Lower lobe of right lung (tissue), 2 donors: Measurements from ENCODE around the gene CORO2B. TPM values are rescaled to one million over a fixed set of nuclear protein-coding genes. Genes with fewer than 3 reads are reported as not detected.

Source experiments
- ATAC-seq, 2 donors: fragments of 200-7000 bp; cut with Tn5 transposase; one replicate each; pipeline ENCODE4 v1.9.1; 2020 to 2022; ENCODE audit warnings: mild to moderate bottlenecking in 2 of 2, moderate library complexity in 2 of 2
- DNase-seq: peaks from one replicate; pipeline ENCODE4 v3.0.0-alpha.2; 2020
- H3K27ac ChIP-seq: fragments of 200-600 bp; one replicate; pipeline ENCODE4 v1.8.0; 2022
- H3K27me3 ChIP-seq: fragments of 200-600 bp; one replicate; pipeline ENCODE4 v1.8.0; 2022; ENCODE audit warnings: low read depth
- H3K36me3 ChIP-seq: fragments of 200-600 bp; one replicate; pipeline ENCODE4 v1.8.0; 2022; ENCODE audit warnings: mild to moderate bottlenecking
- H3K4me1 ChIP-seq: fragments of 200-600 bp; one replicate; pipeline ENCODE4 v1.8.0; 2022
- H3K4me3 ChIP-seq: fragments of 200-600 bp; one replicate; pipeline ENCODE4 v1.8.0; 2022; ENCODE audit warnings: mild to moderate bottlenecking
- H3K9me3 ChIP-seq: fragments of 200-600 bp; one replicate; pipeline ENCODE4 v1.8.0; 2022
- intact Hi-C: fragments of 100-400 bp; cut with DNase I; formaldehyde crosslinking; loops from one replicate; pipeline ENCODE4 v1.11.0; 2022
- total RNA-seq: library from RNA; stranded (reverse); fragmentation: NEBNext Ultra II Directional; extraction: Animal tissue kit (Norgen Biotek cat#: 25700); gene quantifications from one replicate; pipeline ENCODE4 v1.2.1, GENCODE V29; 2021
- TF ChIP-seq, protein P1 (sequence below): fragments of 200-600 bp; IDR thresholded peaks from one replicate; pipeline ENCODE4 v1.8.0; 2022; ENCODE audit warnings: antibody characterized with exemption, mild to moderate bottlenecking
- donor health status: DM: no; HTN: yes; CAD: no; lungs with severe emphysema.

CORO2B gene
- total RNA-seq, 1 donor from 2014 or later: 6.8 TPM

DNA sequence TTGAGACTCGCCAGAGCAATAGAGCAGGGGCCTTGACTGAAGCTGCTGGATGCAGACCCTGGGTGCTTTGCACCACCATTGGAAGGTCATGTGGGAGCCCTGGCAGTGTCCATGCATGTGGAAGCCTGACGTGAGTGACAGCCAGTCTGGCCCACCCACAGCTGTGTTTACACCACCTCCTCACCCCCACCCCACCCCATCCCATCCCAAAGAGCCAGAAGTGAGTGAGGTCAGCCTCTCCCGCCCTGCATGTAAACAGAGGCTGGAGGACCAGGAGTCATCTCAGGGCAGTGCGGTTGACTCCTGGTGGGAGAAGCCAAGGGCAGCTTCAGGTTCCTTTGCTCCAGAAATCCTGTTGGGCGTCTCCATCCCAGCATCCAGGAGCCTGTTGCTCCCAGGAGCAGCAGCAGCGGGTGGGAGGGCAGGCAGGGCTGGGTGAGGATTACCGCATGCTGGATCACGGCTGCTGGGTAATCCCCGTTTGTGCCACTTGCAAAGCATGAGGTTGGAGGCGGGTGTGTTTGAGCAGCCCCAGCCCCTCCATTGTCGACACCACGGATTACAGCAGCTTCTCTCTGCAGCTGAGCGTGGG lies 44.6 kb downstream of the CORO2B start:
- peak in 1 of 2 donors; percentile 18 for ATAC-seq
- Histone ChIP-seq H3K9me3 (no peaks in the 10 kb centered on the region), H3K27me3 (no peaks in the 10 kb centered on the region), H3K27ac (no peak overlapping the region), H3K36me3 (no peaks in the 10 kb centered on the region), H3K4me1 (peaks cover 24% of the 10 kb centered on the region), H3K4me3 (no peak overlapping the region)
- intact Hi-C loops: no loop called here
- TF ChIP-seq, protein P1, sequence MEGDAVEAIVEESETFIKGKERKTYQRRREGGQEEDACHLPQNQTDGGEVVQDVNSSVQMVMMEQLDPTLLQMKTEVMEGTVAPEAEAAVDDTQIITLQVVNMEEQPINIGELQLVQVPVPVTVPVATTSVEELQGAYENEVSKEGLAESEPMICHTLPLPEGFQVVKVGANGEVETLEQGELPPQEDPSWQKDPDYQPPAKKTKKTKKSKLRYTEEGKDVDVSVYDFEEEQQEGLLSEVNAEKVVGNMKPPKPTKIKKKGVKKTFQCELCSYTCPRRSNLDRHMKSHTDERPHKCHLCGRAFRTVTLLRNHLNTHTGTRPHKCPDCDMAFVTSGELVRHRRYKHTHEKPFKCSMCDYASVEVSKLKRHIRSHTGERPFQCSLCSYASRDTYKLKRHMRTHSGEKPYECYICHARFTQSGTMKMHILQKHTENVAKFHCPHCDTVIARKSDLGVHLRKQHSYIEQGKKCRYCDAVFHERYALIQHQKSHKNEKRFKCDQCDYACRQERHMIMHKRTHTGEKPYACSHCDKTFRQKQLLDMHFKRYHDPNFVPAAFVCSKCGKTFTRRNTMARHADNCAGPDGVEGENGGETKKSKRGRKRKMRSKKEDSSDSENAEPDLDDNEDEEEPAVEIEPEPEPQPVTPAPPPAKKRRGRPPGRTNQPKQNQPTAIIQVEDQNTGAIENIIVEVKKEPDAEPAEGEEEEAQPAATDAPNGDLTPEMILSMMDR: no peak
- DNase-seq: no peak

DNA sequence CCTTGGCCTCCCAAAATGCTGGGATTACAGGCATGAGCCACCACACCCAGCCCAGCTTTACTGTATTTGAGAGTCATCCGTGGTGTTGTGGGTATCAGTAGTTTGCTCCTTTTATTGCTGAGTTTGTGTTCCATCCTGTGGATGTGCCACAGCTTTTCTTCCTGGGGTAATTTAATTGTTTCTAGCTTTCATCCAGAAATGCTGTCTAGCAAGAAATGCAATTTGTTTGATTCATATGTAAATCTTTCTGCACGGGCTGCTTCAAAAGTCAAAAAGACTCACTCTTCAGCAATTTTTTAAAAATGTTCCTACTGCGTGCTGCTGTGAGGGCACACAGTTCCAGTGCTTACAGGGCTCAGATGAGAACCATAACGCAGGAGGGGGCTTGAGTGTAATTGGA lies 47.1 kb downstream of the CORO2B start:
- H3K4me3 ChIP-seq: no peak overlapping the region
- intact Hi-C loops: no loop called here
- DNase-seq (no peak), ATAC-seq (no peak)
- H3K4me1 ChIP-seq: peaks cover 13% of the 10 kb centered on the region
- H3K9me3 ChIP-seq: no peaks in the 10 kb centered on the region
- no peaks in the 10 kb centered on the region for H3K27me3 ChIP-seq
- H3K36me3 ChIP-seq: no peaks in the 10 kb centered on the region
- TF ChIP-seq, protein P1: no peak
- no peak overlapping the region for H3K27ac ChIP-seq

DNA sequence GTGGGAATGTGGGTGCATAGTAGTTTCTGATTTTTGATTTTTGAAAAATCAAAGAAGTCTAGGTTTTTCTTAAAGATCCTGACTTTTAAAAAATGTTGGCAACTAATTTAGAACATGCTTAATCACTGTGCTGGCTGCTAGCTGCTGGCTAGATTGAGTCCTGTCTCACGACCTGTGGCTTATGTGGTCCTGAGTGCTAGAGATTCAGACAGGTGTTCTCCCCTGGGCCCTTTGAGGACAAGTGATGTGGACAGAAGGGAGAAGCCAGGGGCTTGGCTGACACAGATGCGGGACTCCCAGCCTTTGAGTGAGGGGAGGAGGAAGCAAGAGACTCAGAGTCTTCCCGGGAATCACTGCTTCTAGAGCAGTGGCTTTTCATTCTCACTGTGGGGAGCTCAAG lies 47.5 kb downstream of the CORO2B start:
- Histone ChIP-seq H3K27me3 (no peaks in the 10 kb centered on the region), H3K4me1 (peaks cover 9% of the 10 kb centered on the region), H3K9me3 (no peaks in the 10 kb centered on the region), H3K36me3 (no peaks in the 10 kb centered on the region), H3K4me3 (no peak overlapping the region), H3K27ac (no peak overlapping the region)
- no peak for DNase-seq
- ATAC-seq: no peak
- TF ChIP-seq, protein P1: no peak
- intact Hi-C loops: no loop called here

DNA sequence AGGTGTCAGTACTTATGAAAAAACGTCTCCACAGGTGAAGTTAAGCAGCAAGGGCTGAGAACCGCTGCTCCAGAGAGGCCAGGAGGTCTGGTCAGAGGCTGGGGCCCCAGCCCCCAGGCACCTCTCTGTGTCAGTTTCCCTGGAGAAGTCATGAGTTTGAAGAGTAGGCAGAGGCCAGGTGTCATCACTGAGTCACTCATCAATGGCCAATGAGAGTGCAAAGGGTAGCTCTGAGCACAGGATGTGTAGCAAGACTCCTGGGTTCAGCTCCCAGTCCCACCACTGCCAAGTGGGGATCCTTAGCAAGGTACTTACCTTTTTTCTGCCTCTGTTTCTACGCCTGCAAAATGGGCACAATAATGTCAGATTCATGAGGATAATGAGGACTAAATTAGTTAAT lies 47.9 kb downstream of the CORO2B start:
- intact Hi-C loops: no loop called here
- no peak for ATAC-seq

DNA sequence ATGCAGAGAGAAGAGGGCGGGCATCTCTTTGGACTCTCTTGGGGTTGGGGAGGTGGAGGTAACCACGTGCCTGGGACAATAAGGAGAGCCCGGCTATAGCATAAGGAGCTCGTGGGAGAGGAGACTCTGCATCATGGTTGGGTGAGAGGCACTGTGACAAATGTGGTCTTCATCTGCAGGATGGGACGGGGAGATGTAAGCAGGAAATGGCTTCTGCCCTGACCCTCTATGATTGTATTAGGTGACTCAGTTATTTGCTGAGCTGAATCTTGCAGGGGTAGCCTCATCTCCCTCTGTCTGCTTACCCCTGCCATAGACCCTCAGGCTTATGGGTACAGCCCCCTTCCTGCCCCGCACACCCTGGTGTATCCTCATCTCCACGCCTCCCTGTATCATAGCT lies 48.7 kb downstream of the CORO2B start:
- no peak overlapping the region for H3K27ac ChIP-seq
- no peak overlapping the region for H3K4me3 ChIP-seq
- H3K4me1 ChIP-seq: peaks cover 8% of the 10 kb centered on the region
- TF ChIP-seq, protein P1: no peak
- H3K9me3 ChIP-seq: no peaks in the 10 kb centered on the region
- H3K36me3 ChIP-seq: no peaks in the 10 kb centered on the region
- DNase-seq (no peak), ATAC-seq (no peak)
- intact Hi-C loops: no loop called here
- no peaks in the 10 kb centered on the region for H3K27me3 ChIP-seq

More for the DNA sequence above, 47.9 kb downstream of the CORO2B start:
- DNase-seq: no peak
- TF ChIP-seq, protein P1: no peak
- no peaks in the 10 kb centered on the region for H3K27me3 ChIP-seq
- no peak overlapping the region for H3K27ac ChIP-seq
- H3K36me3 ChIP-seq: no peaks in the 10 kb centered on the region
- no peaks in the 10 kb centered on the region for H3K9me3 ChIP-seq
- peaks cover 7% of the 10 kb centered on the region for H3K4me1 ChIP-seq
- no peak overlapping the region for H3K4me3 ChIP-seq
